B cell (primary cell): Measurements from ENCODE around the gene TTC39C. TPM values are rescaled to one million over a fixed set of nuclear protein-coding genes. Genes with fewer than 3 reads are reported as not detected.

Source experiments
- ATAC-seq: fragments of 200-7000 bp; cut with Tn5 transposase; one replicate; pipeline ENCODE4 v1.10.0; 2021; ENCODE audit warnings: low read depth, mild to moderate bottlenecking, moderate number of reproducible peaks, moderate library complexity
- CTCF ChIA-PET: fragments of 350-600 bp; sonication (Branson Sonifier 250); formaldehyde crosslinking; loops from one replicate; lab custom pipeline; 2021; ENCODE audit warnings: antibody characterized with exemption, inconsistent platforms; lab: Charles Lee
- POLR2A ChIA-PET: fragments of 350-600 bp; sonication (Branson Sonifier 250); formaldehyde crosslinking; loops from one replicate; lab custom pipeline; 2021; ENCODE audit warnings: antibody characterized with exemption; lab: Charles Lee
- DNase-seq: peaks from one replicate; pipeline ENCODE4 v3.0.0; 2013
- H2AFZ ChIP-seq: 2 replicates; pipeline ENCODE4 v1.6.1; 2012; ENCODE audit warnings: mild to moderate bottlenecking, low read depth, low read length; ENCODE audit not compliant: insufficient read depth, poor library complexity, severe bottlenecking
- H3K27ac ChIP-seq, 2 donors: 1 replicate in 1 of 2; 2 replicates in 1 of 2; pipeline ENCODE4 v1.5.1; 2012 to 2013; ENCODE audit warnings: low read length in 2 of 2, mild to moderate bottlenecking in 2 of 2, moderate library complexity in 1 of 2
- H3K27me3 ChIP-seq, 4 experiments: fragments of 200-600 bp in 1 of 4; sonication (generic) in 1 of 4; replicated peaks in 1 of 4; 1 replicate in 2 of 4; 2 replicates in 2 of 4; pipeline versions ENCODE4 v1.6.1 to v1.7.0; 2013 to 2016; ENCODE audit warnings: low read length in 3 of 4, mild to moderate bottlenecking in 2 of 4, mixed read lengths in 1 of 4, moderate library complexity in 1 of 4; ENCODE audit not compliant: insufficient read depth in 4 of 4, control insufficient read depth in 3 of 4; ENCODE audit errors: control extremely low read depth in 1 of 4
- H3K36me3 ChIP-seq, 2 experiments: replicated peaks in 1 of 2; 1 replicate in 1 of 2; 2 replicates in 1 of 2; pipeline versions ENCODE4 v1.6.1 to v1.7.1; 2013; ENCODE audit warnings: low read length in 1 of 2; ENCODE audit not compliant: insufficient read depth in 2 of 2, control insufficient read depth in 1 of 2; ENCODE audit errors: control extremely low read depth in 1 of 2, extremely low read depth in 1 of 2
- H3K4me1 ChIP-seq, 2 donors: fragments of 200-600 bp in 1 of 2; sonication (generic) in 1 of 2; 1 replicate in 1 of 2; 2 replicates in 1 of 2; pipeline versions ENCODE4 v1.5.1 to v1.6.1; 2013 to 2017; ENCODE audit warnings: low read length in 2 of 2; ENCODE audit not compliant: control insufficient read depth in 2 of 2, insufficient read depth in 2 of 2
- H3K4me2 ChIP-seq: replicated peaks from 2 replicates; pipeline ENCODE3; 2012; ENCODE audit warnings: mild to moderate bottlenecking, low read depth, low read length; ENCODE audit not compliant: poor library complexity, severe bottlenecking
- H3K4me3 ChIP-seq, 5 experiments: fragments of 200-600 bp in 1 of 5; sonication (generic) in 1 of 5; 1 replicate in 3 of 5; 2 replicates in 2 of 5; pipeline versions ENCODE4 v1.5.1 to v1.7.0; 2011 to 2016; ENCODE audit warnings: low read length in 4 of 5, mild to moderate bottlenecking in 4 of 5, low read depth in 2 of 5, control low read depth in 1 of 5, moderate library complexity in 1 of 5; ENCODE audit not compliant: insufficient read depth in 1 of 5; ENCODE audit errors: control extremely low read depth in 1 of 5, extremely low read depth in 1 of 5
- H3K79me2 ChIP-seq: fragments of 200-600 bp; sonication (generic); one replicate; pipeline ENCODE4 v1.6.0; 2016; ENCODE audit warnings: low read length; ENCODE audit not compliant: control insufficient read depth, insufficient read depth
- H3K9ac ChIP-seq: fragments of 200-600 bp; sonication (generic); 2 replicates; pipeline ENCODE4 v1.6.1; 2017; ENCODE audit warnings: mild to moderate bottlenecking, low read length, moderate library complexity
- H3K9me3 ChIP-seq, 3 donors: one replicate each; pipeline versions ENCODE4 v1.6.1 to v1.7.1; 2013; ENCODE audit warnings: low read length in 2 of 3; ENCODE audit not compliant: control insufficient read depth in 2 of 3, insufficient read depth in 1 of 3; ENCODE audit errors: control extremely low read depth in 1 of 3
- H4K20me1 ChIP-seq: 2 replicates; pipeline ENCODE4 v1.6.0; 2012; ENCODE audit warnings: mild to moderate bottlenecking, low read length; ENCODE audit not compliant: insufficient read depth, control insufficient read depth, poor library complexity, severe bottlenecking
- H3K27ac Mint-ChIP-seq: one replicate; pipeline ENCODE4 v1.8.0; 2021; ENCODE audit warnings: mixed read lengths
- H3K27me3 Mint-ChIP-seq: one replicate; pipeline ENCODE4 v1.8.0; 2021; ENCODE audit warnings: mixed read lengths
- H3K4me1 Mint-ChIP-seq: one replicate; pipeline ENCODE4 v1.8.0; 2021; ENCODE audit warnings: mixed read lengths
- H3K4me3 Mint-ChIP-seq: one replicate; pipeline ENCODE4 v1.8.0; 2021; ENCODE audit warnings: mixed read lengths
- H3K9me3 Mint-ChIP-seq: one replicate; pipeline ENCODE4 v1.8.0; 2022; ENCODE audit warnings: mixed read lengths; ENCODE audit not compliant: insufficient read depth
- CTCF ChIP-seq: fragments of 200-600 bp; IDR thresholded peaks from one replicate; pipeline ENCODE4 v1.8.0; 2022; ENCODE audit warnings: antibody characterized with exemption, mild to moderate bottlenecking
- EZH2 ChIP-seq: IDR thresholded peaks from 2 replicates; pipeline ENCODE4 v1.6.1; 2012; ENCODE audit warnings: borderline replicate concordance, low read depth, mild to moderate bottlenecking, moderate library complexity, low read length; ENCODE audit not compliant: insufficient read depth, poor library complexity, severe bottlenecking
- WGBS: methylation state at CpG from one replicate; pipeline ENCODE4 v1.1.5; 2013; ENCODE audit warnings: missing lambda C conversion rate; ENCODE audit not compliant: insufficient coverage; 5-methylcytosine and 5-hydroxymethylcytosine counted together
- intact Hi-C: fragments of 100-400 bp; cut with micrococcal nuclease; formaldehyde crosslinking; loops from one replicate; pipeline ENCODE4 v1.10.0; 2022
- polyA plus RNA-seq: library from polyadenylated mRNA; depleted of rRNA; stranded (reverse); fragments of >200 nt; gene quantifications from 2 replicates; pipeline ENCODE4 v1.2.3, GENCODE V29; 2012
- small RNA-seq: library from RNA; depleted of rRNA; stranded (forward); fragments of <200 nt; gene quantifications from one replicate; pipeline ENCODE3, GENCODE V24; 2012; ENCODE audit warnings: low replicate concordance, low read depth; ENCODE audit not compliant: insufficient read length
- total RNA-seq, 2 donors: library from RNA; stranded (reverse); fragments of 120-200 nt in 1 of 2; gene quantifications; 1 replicate in 1 of 2; 2 replicates in 1 of 2; pipeline versions ENCODE4 v1.2.3 to v1.2.4, GENCODE V29; 2013 to 2022

TTC39C gene
- total and polyA plus RNA-seq, 2 donors (not counting 1 experiment from before 2014, with no cell fraction given) = 22.3 to 44.3 TPM

- Histone ChIP-seq H3K4me3 (no peak overlapping the region), H3K4me2 (no peak overlapping the region), H3K9ac (no peak overlapping the region), H3K27ac (no peak overlapping the region), H3K27me3 (no peaks in the 10 kb centered on the region), H3K4me1 (peaks cover 13 to 16% of the 10 kb centered on the region in 2 donors), H3K79me2 (no peaks in the 10 kb centered on the region), H3K9me3 (no peaks in the 10 kb centered on the region), H4K20me1 (no peaks in the 10 kb centered on the region), H2AFZ (no peak overlapping the region), H3K36me3 (no peaks in the 10 kb centered on the region)
- ChIA-PET POLR2A (no interaction called here), CTCF (no interaction called here)
- H3K9me3 Mint-ChIP-seq = no peaks in the 10 kb centered on the region
- intact Hi-C loops = no loop called here
- DNase-seq (no peak), ATAC-seq (no peak)
- whole genome bisulfite sequencing = no CpG with 5 or more reads among the region's 2 CpGs
- no peak overlapping the region for H3K27ac Mint-ChIP-seq
- no peaks in the 10 kb centered on the region for H3K27me3 Mint-ChIP-seq
- no peak for TF ChIP-seq CTCF
- TF ChIP-seq EZH2 = no peak
- H3K4me1 Mint-ChIP-seq = peaks cover 16% of the 10 kb centered on the region
- H3K4me3 Mint-ChIP-seq = no peak overlapping the region
Observed at GRCh38 chr18:24181806-24182205, 167.3 kb downstream of the TTC39C start.

Small RNA genes within 50 kb of the gene (small RNA-seq; reads per million reads assigned to genes)
- not detected for gene RF00017
- gene RNA5SP452 = not detected
- gene RNU5A-6P = not detected

Other genes starting within 250 kb of the TTC39C start
- 1.7 and 2.0 TPM in 2 replicates for gene CABYR, start 124.3 kb downstream of the TTC39C start, total RNA-seq
- gene CABYR, start 124.3 kb downstream of the TTC39C start, polyA plus RNA-seq = 4.2 and 4.4 TPM in 2 replicates